Urinary bladder (tissue), 4 donors: ENCODE measurements around the gene CMTR1. TPM values are rescaled to one million over a fixed set of nuclear protein-coding genes. Genes with fewer than 3 reads are reported as not detected.

Experiments
- DNase-seq: peaks from one replicate; pipeline ENCODE4 v3.0.0-alpha.2; 2015; ENCODE audit errors: extremely low spot score
- H3K27ac ChIP-seq: one replicate; pipeline ENCODE4 v1.5.1; 2013; ENCODE audit warnings: low read depth, mild to moderate bottlenecking, moderate library complexity
- H3K36me3 ChIP-seq: one replicate; pipeline ENCODE4 v1.6.1; 2013; ENCODE audit warnings: mild to moderate bottlenecking, moderate library complexity; ENCODE audit not compliant: insufficient read depth
- H3K4me1 ChIP-seq: one replicate; pipeline ENCODE4 v1.6.1; 2013; ENCODE audit warnings: mild to moderate bottlenecking, moderate library complexity; ENCODE audit not compliant: insufficient read depth
- H3K4me3 ChIP-seq: one replicate; pipeline ENCODE4 v1.5.1; 2013; ENCODE audit warnings: low read depth, low read length
- WGBS: extraction: QIAGEN DNeasy Blood & Tissue Kit; methylation state at CpG from one replicate; pipeline ENCODE4 v1.1.7; 2013; 5-methylcytosine and 5-hydroxymethylcytosine counted together
- polyA plus RNA-seq: library from polyadenylated mRNA; stranded (reverse); fragments of 200-250 nt; gene quantifications from one replicate; pipeline ENCODE4 v1.2.3, GENCODE V29; 2013
- total RNA-seq: library from RNA; depleted of rRNA; stranded (reverse); fragments of >200 nt; gene quantifications from one replicate; pipeline ENCODE4 v1.2.3, GENCODE V29; 2014
- donor health status: healthy with polysubstance abuse.
- donor health status: healthy.

Gene CMTR1
- total and polyA plus RNA-seq, 2 donors: 26.0 to 32.3 TPM

DNA sequence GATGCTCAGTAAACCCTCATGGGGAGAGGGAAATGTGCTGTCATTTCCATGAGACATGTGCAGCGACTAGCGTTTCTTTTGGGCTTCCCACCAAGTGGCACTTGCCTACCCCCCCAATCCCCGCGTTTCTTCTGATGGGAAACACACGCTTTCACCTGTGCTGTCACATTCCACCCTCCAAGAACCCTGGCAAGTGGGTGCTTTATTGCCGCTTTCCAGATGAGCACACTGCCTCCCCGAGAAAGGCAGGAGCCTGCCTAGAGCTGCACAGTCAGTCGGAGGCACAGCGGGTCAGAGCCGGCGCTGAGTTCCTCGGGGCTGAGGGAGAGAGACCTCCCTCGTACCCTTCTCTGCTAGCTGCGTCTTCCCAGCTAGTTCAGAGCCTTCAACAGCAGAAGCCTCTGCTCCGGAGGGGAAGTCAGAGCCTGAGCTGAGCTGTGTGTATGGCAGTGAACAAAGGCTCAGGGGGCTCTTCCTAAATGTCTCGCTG lies 78.9 kb downstream of the CMTR1 start:
- no peak for DNase-seq
- WGBS: 29% methylated on average over 16 of the region's 16 CpGs

DNA sequence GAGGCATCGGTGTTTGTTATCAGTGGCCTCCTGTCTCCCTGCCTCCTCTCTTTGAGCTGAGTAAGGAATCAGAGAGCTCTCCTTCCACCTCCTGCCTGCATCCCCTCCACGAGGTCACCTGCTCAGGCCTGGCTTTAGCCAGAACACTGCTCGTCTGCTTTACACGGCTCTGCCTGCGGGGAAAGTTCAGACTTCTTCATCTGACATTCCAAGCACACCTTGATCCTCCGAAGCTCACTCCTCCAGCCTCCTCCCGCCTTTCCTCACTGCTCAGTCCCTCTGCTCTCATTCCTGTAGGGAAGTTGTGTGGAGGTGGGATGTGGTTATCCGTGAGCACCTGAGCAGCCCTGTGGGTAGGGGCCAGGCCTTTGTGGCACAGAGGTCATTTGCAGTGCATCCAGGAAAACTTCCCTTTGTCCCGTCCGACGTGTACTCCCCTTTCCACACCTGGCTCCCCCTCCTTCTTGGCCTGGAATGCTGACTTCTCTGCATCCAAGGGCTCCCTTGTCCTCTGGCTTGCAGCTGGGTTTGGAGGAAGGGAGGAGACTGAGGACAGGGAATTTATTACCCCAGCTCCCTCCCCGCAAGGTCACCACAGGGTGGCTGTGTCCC lies 79.5 kb downstream of the CMTR1 start:
- Histone ChIP-seq H3K27ac (no peak overlapping the region), H3K4me3 (no peak overlapping the region)
- WGBS: 44% methylated on average over 12 of the region's 12 CpGs

More for the DNA sequence above, 78.9 kb downstream of the CMTR1 start:
- no peak overlapping the region for H3K4me3 ChIP-seq
- no peaks in the 10 kb centered on the region for H3K4me1 ChIP-seq
- no peaks in the 10 kb centered on the region for H3K36me3 ChIP-seq
- no peak overlapping the region for H3K27ac ChIP-seq

DNA sequence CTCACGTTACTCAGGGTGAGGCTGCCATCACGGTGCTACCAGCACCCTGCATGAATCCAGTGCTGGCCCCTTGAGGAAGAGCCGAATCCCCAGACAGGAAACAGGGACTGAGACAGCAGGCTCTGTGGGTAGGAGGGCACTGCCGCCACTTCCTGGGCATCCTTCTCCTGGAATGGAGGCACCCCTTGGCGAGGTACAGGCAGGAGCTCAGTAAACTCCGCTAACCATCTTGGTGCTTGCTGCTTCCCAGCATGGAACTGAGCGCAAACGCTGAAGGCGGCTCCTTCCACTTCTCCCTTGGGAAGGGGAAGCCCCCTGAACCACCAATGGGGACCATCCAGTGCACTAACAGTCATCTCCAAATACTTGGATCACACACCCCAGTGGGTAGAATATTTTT lies 80.1 kb downstream of the CMTR1 start:
- Histone ChIP-seq H3K36me3 (no peaks in the 10 kb centered on the region), H3K4me3 (no peak overlapping the region), H3K27ac (no peak overlapping the region), H3K4me1 (no peaks in the 10 kb centered on the region)
- DNase-seq: no peak
- WGBS: 28% methylated on average over 9 of the region's 9 CpGs

More for the DNA sequence above, 79.5 kb downstream of the CMTR1 start:
- H3K4me1 ChIP-seq: no peaks in the 10 kb centered on the region
- no peaks in the 10 kb centered on the region for H3K36me3 ChIP-seq
- DNase-seq: no peak

DNA sequence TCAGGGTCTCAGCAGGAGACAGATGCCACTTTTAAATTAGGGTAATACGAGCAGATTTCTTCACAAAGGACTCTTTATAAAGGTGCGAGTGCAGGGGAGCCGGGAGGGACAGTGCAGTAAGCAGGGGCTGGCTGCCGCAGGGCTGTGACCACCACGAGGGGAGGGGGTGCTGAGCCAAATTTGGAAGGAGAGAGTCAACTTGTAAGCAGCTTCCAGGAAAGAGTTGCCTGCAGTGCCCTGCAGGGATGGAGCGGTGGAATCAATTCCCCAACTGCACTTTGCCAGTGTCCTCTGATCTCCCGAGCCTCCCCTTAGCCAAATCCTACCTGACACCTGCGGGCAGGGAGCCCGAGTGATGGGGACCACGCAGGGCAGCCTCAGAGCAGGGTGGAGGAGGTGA lies 80.6 kb downstream of the CMTR1 start:
- Histone ChIP-seq H3K36me3 (no peaks in the 10 kb centered on the region), H3K4me3 (no peak overlapping the region), H3K4me1 (no peaks in the 10 kb centered on the region), H3K27ac (no peak overlapping the region)
- WGBS: 28% methylated on average over 10 of the region's 10 CpGs
- DNase-seq: no peak

DNA sequence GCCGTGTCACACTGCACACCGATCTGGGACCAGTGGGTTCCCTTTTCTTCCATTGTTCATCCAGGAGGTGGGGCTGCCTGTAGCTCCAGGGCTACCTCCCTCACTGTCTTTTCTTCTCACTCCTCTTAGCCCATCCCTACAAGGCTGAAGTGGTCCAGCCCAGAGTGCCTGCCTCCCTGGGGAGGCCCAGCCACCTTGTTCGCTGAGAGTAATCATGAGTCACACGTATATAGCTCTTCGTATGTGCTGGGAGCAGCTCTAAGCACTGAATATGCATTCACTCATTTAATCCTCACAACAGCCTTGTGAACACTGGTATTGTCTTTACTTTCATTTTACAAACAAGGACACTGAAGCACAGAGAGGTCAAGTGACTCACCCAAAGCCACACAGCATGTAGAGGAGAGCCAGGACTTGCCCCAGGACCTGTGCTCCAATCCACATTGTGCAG lies 81.3 kb downstream of the CMTR1 start:
- WGBS: 61% methylated on average over 5 of the region's 5 CpGs
- Histone ChIP-seq H3K4me3 (no peak overlapping the region), H3K27ac (no peak overlapping the region), H3K4me1 (no peaks in the 10 kb centered on the region), H3K36me3 (no peaks in the 10 kb centered on the region)
- no peak for DNase-seq

DNA sequence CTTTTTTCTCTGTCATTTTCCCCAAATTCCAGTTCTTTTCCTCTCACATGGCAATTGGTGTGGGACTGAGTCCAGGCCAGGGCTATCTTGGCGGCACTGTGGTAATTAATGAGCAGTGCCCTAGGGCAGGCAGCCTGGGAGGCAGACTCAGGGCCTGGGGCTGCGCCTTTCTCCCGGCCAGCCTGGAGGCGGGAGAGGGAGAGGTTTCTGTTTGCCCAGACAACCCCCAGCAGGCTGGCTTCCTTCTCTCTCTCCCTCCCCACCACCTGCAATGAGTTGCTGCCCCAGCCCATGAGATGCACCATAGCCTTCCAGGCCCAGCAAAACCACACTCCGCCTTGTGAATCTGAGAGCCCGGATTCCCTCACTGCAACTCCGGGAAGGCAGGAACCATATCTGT lies 81.8 kb downstream of the CMTR1 start:
- no peak for DNase-seq
- H3K36me3 ChIP-seq: no peaks in the 10 kb centered on the region
- 87% methylated on average over 7 of the region's 7 CpGs for WGBS
- H3K27ac ChIP-seq: no peak overlapping the region
- no peaks in the 10 kb centered on the region for H3K4me1 ChIP-seq
- no peak overlapping the region for H3K4me3 ChIP-seq

DNA sequence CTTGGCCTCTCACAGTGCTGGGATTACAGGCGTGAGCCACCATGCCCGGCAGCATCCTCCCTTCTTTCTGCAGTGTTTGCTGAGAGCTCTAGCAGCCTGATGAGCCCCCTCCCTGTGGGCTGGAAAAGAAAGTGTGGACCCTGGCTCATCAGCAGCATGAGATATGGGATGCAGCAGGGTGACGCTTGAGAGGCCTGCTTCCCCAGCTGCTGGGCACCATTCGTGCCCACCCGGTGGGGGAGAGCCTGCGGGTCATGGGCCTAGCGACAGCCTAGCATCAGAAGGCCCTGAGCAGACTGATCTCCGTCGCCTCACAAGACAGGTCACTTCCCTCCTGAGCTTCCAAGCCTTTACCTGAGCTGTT lies 82.7 kb downstream of the CMTR1 start:
- Histone ChIP-seq H3K4me1 (no peaks in the 10 kb centered on the region), H3K4me3 (no peak overlapping the region), H3K36me3 (no peaks in the 10 kb centered on the region), H3K27ac (no peak overlapping the region)
- 71% methylated on average over 9 of the region's 9 CpGs for WGBS
- no peak for DNase-seq

DNA sequence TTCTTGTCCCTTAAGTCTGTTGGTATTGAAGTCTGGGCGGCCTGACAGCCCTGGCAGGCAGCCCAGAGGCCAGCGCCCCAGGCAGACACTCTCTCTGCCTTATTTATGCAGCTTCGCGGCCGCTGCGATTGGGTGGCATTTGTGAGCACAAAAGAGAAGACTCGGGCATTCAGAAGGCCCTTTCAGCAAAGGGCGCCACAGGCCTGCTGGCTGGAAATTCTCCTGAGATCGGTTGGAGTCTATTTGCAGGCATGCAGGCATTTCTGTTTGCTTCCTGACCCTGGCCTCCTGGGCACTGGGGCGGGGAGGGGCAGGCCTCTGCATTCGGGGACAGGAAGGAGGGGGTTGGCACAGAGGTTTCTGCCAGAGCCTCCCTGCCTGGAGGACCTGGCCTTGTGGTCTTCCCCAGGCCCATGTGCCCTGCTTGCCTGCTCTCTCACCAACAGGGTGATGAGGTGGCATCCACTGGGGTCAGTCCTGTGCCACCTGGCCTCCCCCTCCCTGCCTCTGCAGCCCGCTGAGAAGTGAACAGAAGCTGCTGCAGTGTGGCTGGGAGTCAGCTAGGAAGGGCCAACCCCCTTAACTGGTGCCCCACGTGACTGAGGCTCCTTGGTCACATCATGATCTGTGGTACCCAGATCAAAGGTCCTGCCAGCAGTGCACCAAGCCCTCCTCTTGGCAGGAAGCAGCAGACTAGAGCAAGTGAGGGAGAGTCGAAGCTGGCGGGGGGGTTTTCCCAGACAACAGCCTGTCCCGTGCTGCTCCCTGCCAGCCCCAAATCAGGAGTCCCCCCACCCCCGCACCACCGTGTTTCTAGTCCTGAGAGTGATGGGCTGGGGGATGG lies 83.3 kb downstream of the CMTR1 start:
- H3K4me3 ChIP-seq: no peak overlapping the region
- no peak overlapping the region for H3K27ac ChIP-seq
- H3K4me1 ChIP-seq: no peaks in the 10 kb centered on the region
- DNase-seq: no peak
- no peaks in the 10 kb centered on the region for H3K36me3 ChIP-seq
- 33% methylated on average over 18 of the region's 18 CpGs for WGBS

DNA sequence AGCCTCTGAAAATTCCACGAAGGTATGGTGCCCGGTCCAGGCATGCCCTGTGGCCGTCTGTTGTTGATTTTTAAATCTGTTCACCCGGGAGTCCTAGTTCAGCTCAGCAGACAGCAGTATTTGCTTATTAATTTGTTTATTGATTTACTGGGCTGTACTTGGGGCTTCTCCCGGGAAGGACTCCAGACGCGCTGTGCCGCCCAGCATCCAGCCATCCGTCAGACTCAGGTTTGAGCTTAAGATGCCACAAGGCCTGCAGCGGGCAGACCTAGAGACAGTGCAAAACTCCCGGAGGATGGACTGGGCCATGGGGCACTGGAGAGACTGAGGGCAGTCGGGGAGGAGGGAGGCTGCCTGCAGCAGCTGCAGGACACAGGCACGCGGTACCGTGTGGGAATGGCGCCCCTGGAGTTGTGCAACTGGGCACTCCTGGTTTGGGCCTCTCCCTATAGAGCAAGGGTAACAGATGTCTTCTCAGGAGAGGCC lies 83.9 kb downstream of the CMTR1 start:
- WGBS: 66% methylated on average over 16 of the region's 16 CpGs
- H3K27ac ChIP-seq: no peak overlapping the region
- H3K4me3 ChIP-seq: no peak overlapping the region
- no peaks in the 10 kb centered on the region for H3K4me1 ChIP-seq
- no peaks in the 10 kb centered on the region for H3K36me3 ChIP-seq
- DNase-seq: no peak

DNA sequence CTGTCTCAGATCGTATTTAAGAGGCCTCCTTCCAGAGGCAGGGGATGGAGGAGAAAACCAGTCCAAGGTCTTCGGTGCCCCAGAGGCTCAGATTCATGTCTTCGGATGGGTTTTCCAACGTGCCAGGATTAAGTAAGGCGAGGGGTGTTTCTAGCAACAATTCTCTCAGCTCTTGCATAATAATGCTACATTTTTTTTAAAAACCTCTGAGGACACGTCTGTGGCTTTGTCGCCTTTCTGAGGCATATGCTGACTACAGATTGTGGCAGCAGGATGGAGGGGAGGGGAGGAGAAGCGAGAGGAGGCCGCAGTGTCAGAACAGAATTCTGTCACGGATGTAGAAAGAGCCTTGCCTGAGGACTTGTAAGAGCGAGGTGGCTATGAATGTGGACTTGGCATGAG lies 84.4 kb downstream of the CMTR1 start:
- WGBS: 63% methylated on average over 11 of the region's 11 CpGs
- DNase-seq: no peak
- no peaks in the 10 kb centered on the region for H3K36me3 ChIP-seq
- no peaks in the 10 kb centered on the region for H3K4me1 ChIP-seq
- no peak overlapping the region for H3K27ac ChIP-seq
- H3K4me3 ChIP-seq: no peak overlapping the region

DNA sequence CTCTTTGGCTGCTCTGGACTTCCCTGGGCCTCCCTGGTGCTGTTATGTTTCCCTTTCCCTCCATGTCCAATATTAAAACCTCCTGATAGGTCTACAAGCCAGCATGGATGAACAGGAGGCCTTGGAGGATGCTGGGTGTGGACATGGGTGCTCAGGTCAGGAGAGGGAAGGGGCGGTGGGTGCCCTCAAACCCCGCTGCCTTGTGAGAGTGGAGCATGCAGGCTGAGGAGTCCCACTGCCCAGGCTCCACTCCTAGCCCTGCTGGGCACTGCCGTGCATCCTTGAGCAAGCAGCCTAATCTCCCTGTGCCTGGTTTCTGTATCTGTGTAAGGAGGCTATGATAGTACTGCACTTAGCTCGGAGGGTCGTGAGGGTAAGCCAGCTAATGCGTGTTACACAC lies 85.1 kb downstream of the CMTR1 start:
- no peaks in the 10 kb centered on the region for H3K4me1 ChIP-seq
- no peak overlapping the region for H3K4me3 ChIP-seq
- H3K36me3 ChIP-seq: no peaks in the 10 kb centered on the region
- no peak overlapping the region for H3K27ac ChIP-seq
- DNase-seq: no peak
- WGBS: 80% methylated on average over 6 of the region's 6 CpGs

DNA sequence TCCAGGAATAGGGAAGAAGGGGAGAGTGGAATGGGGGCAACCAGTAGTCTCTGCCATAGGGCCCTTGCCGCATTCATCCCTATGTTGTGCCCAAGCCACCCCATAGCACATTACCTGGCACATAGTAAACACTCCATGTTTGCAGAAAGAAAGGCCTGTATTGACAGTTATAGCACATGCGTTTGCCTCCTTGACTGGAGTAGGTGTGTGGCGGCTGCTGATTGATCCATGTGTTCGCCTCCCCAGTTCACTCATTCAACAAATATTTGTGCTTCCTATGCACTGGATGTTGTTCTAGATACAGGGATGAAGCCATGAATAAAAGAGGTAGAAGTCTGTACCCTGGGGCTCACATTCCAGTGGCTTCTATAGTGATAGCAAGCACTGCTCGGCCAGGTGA lies 86.4 kb downstream of the CMTR1 start:
- H3K36me3 ChIP-seq: no peaks in the 10 kb centered on the region
- no peak overlapping the region for H3K4me3 ChIP-seq
- no peak overlapping the region for H3K27ac ChIP-seq
- WGBS: 96% methylated on average over 5 of the region's 5 CpGs
- DNase-seq: no peak
- no peaks in the 10 kb centered on the region for H3K4me1 ChIP-seq

DNA sequence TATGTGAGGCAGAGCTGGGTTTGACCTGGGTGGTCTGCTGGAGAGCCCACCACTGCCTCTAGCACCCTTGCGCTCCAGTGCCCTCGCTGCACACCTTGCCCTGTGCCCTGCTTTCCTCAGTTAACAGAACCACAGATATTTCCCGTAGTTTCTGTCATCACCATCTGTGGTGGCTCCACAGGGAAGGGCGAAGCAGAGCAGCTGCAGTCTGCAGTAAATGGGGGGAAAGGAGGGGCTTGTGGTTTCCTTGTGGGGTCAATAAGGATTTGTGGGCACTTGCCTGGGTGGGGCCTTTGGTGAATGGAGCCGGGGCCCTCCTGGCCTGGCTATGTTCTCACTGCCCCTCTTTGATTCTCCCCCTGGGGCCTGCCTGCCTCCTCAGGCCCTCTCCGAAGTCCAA lies 87.9 kb downstream of the CMTR1 start:
- no peak overlapping the region for H3K4me3 ChIP-seq
- no peak overlapping the region for H3K27ac ChIP-seq
- 63% methylated on average over 6 of the region's 6 CpGs for WGBS
- H3K36me3 ChIP-seq: no peaks in the 10 kb centered on the region
- no peaks in the 10 kb centered on the region for H3K4me1 ChIP-seq
- no peak for DNase-seq

DNA sequence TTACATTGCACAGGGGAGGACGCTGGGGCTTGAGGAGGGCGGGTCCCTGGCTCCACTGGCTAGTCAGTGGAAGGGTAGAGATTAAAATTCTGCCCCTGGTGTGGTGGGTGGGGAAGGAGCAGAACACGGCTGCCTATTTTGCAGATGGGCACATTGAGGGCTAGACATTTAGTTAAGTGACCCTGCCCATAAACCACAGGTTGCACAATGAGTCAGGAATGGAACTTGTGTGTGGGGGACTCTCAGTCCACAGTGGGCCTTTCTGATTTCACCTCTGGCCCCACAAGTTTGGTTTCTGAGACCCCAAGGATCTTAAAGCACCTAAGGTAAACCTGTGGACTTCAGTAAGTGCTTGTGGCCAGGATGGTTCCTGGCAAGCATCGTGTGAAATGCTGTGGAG lies 88.7 kb downstream of the CMTR1 start:
- WGBS: 70% methylated on average over 4 of the region's 4 CpGs
- no peak overlapping the region for H3K27ac ChIP-seq
- H3K4me3 ChIP-seq: no peak overlapping the region
- H3K4me1 ChIP-seq: no peaks in the 10 kb centered on the region
- no peak for DNase-seq
- H3K36me3 ChIP-seq: no peaks in the 10 kb centered on the region
